Testis (tissue), 2 donors: ENCODE data around the gene ATP2B3.

Experiments used
- CTCF ChIP-seq, 3 experiments: fragments of 450-650 bp in 2 of 3; fragments of 200-600 bp in 1 of 3; sonication (generic) in 1 of 3; IDR thresholded peaks; one replicate each; pipeline ENCODE4 v1.5.1; 2016 to 2019; ENCODE audit warnings: antibody characterized with exemption in 3 of 3, mild to moderate bottlenecking in 2 of 3, moderate library complexity in 1 of 3
- POLR2A ChIP-seq: fragments of 450-650 bp; IDR thresholded peaks from one replicate; pipeline ENCODE4 v1.6.1; 2017; ENCODE audit warnings: antibody characterized with exemption, mild to moderate bottlenecking, moderate library complexity

- no peak for TF ChIP-seq CTCF (IDR thresholded peaks at IDR 0.05)
- no peak for TF ChIP-seq POLR2A
These were observed 107.0 kb downstream of the ATP2B3 start for GRCh38 chrX:153624196-153625091.
